GM12873 (cell line): ENCODE results near the gene CCDC38.

Source experiments
- CTCF ChIP-seq: IDR thresholded peaks from 2 replicates; pipeline ENCODE4 v1.5.1; 2012; ENCODE audit warnings: low read depth, mild to moderate bottlenecking, moderate library complexity, low read length, control low read depth; ENCODE audit not compliant: insufficient read depth; ENCODE audit errors: missing control alignments

CCDC38 gene

GRCh38 chr12:95970905-95971304, 28.5 kb upstream of the CCDC38 start:
- no peak for TF ChIP-seq CTCF

GRCh38 chr12:95967301-95967700, 24.9 kb upstream of the CCDC38 start:
- no peak for TF ChIP-seq CTCF

- no peak for TF ChIP-seq CTCF
These were observed 24.0 kb upstream of the CCDC38 start for GRCh38 chr12:95966287-95966870.

GRCh38 chr12:95963096-95963495, 20.7 kb upstream of the CCDC38 start:
- peak; percentile 53 for TF ChIP-seq CTCF

- no peak for TF ChIP-seq CTCF
These were observed 19.8 kb upstream of the CCDC38 start for GRCh38 chr12:95962222-95962621.

- no peak for TF ChIP-seq CTCF
These were observed 17.8 kb upstream of the CCDC38 start for GRCh38 chr12:95960241-95960640.

- TF ChIP-seq CTCF, result no peak
These were observed 16.7 kb upstream of the CCDC38 start for GRCh38 chr12:95959107-95959506.

- no peak for TF ChIP-seq CTCF
These were observed 14.2 kb upstream of the CCDC38 start for GRCh38 chr12:95956557-95957145.
